H9 (cell line): ENCODE measurements around the gene NPTN. TPM values are rescaled to one million over a fixed set of nuclear protein-coding genes. Genes with fewer than 3 reads are reported as not detected.

Experiments
- DNase-seq: peaks from one replicate; pipeline ENCODE4 v3.0.0-alpha.2; 2017
- H2AFZ ChIP-seq: one replicate; pipeline ENCODE4 v1.6.1; 2013; ENCODE audit warnings: mild to moderate bottlenecking, low read length, control low read depth, moderate library complexity
- H2AK5ac ChIP-seq: 2 replicates; pipeline ENCODE4 v1.6.1; 2013; ENCODE audit warnings: low read length, control low read depth, mixed read lengths; ENCODE audit not compliant: insufficient read length
- H2BK120ac ChIP-seq: one replicate; pipeline ENCODE4 v1.6.1; 2013; ENCODE audit warnings: low read depth, mild to moderate bottlenecking, low read length, control low read depth, inconsistent platforms; ENCODE audit not compliant: poor library complexity, severe bottlenecking
- H2BK12ac ChIP-seq: 2 replicates; pipeline ENCODE4 v1.6.1; 2013; ENCODE audit warnings: low read length, control low read depth, mixed read lengths, low read depth; ENCODE audit not compliant: insufficient read length
- H2BK15ac ChIP-seq: 2 replicates; pipeline ENCODE4 v1.6.1; 2013; ENCODE audit warnings: low read depth, low read length, control low read depth
- H2BK20ac ChIP-seq: one replicate; pipeline ENCODE4 v1.6.1; 2013; ENCODE audit warnings: low read depth, mild to moderate bottlenecking, low read length, control low read depth, inconsistent platforms; ENCODE audit not compliant: poor library complexity, severe bottlenecking
- H2BK5ac ChIP-seq: 2 replicates; pipeline ENCODE4 v1.6.1; 2013; ENCODE audit warnings: low read length, control low read depth, mixed read lengths; ENCODE audit not compliant: insufficient read length
- H3K14ac ChIP-seq: 2 replicates; pipeline ENCODE4 v1.6.1; 2013; ENCODE audit warnings: low read length, control low read depth; ENCODE audit not compliant: insufficient read depth
- H3K18ac ChIP-seq: 2 replicates; pipeline ENCODE4 v1.6.1; 2013; ENCODE audit warnings: low read depth, mild to moderate bottlenecking, mixed read lengths, low read length, control low read depth; ENCODE audit not compliant: insufficient read length
- H3K23ac ChIP-seq: 2 replicates; pipeline ENCODE4 v1.6.1; 2013; ENCODE audit warnings: low read length, control low read depth, mixed read lengths, low read depth; ENCODE audit not compliant: insufficient read length
- H3K23me2 ChIP-seq: 2 replicates; pipeline ENCODE4 v1.6.1; 2013; ENCODE audit warnings: low read depth, mild to moderate bottlenecking, mixed read lengths, low read length, control low read depth; ENCODE audit not compliant: insufficient read length, poor library complexity, severe bottlenecking
- H3K27ac ChIP-seq: 2 replicates; pipeline ENCODE4 v1.5.1; 2013; ENCODE audit warnings: low read length, control low read depth, mixed read lengths, low read depth; ENCODE audit not compliant: insufficient read length
- H3K27me3 ChIP-seq: 2 replicates; pipeline ENCODE4 v1.6.1; 2013; ENCODE audit warnings: low read length, control low read depth, inconsistent platforms; ENCODE audit not compliant: insufficient read depth
- H3K4ac ChIP-seq: 2 replicates; pipeline ENCODE4 v1.6.1; 2013; ENCODE audit warnings: low read depth, mild to moderate bottlenecking, control low read depth, inconsistent platforms, low read length, moderate library complexity
- H3K4me1 ChIP-seq: 2 replicates; pipeline ENCODE4 v1.6.1; 2013; ENCODE audit warnings: low read length, control low read depth, inconsistent platforms; ENCODE audit not compliant: insufficient read depth
- H3K4me2 ChIP-seq: 2 replicates; pipeline ENCODE4 v1.6.1; 2013; ENCODE audit warnings: low read length, control low read depth, mixed read lengths; ENCODE audit not compliant: insufficient read length, insufficient read depth
- H3K56ac ChIP-seq: 2 replicates; pipeline ENCODE4 v1.6.1; 2013; ENCODE audit warnings: low read depth, mild to moderate bottlenecking, mixed read lengths, low read length, control low read depth; ENCODE audit not compliant: insufficient read length
- H3K79me1 ChIP-seq: 2 replicates; pipeline ENCODE4 v1.6.1; 2013; ENCODE audit warnings: low read depth, mild to moderate bottlenecking, moderate library complexity, low read length, control low read depth, inconsistent platforms; ENCODE audit not compliant: insufficient read depth, poor library complexity, severe bottlenecking
- H3K79me2 ChIP-seq: 2 replicates; pipeline ENCODE4 v1.6.1; 2013; ENCODE audit warnings: low read length, control low read depth, inconsistent platforms; ENCODE audit not compliant: insufficient read depth
- H3K9ac ChIP-seq: 2 replicates; pipeline ENCODE4 v1.6.1; 2013; ENCODE audit warnings: low read length, control low read depth, mixed read lengths; ENCODE audit not compliant: insufficient read length; ENCODE audit errors: extremely low read depth
- H3K9me3 ChIP-seq: one replicate; pipeline ENCODE4 v1.6.1; 2013; ENCODE audit warnings: low read depth, low read length, inconsistent platforms; ENCODE audit not compliant: control insufficient read depth
- H3T11ph ChIP-seq: one replicate; pipeline ENCODE4 v1.6.1; 2013; ENCODE audit warnings: mild to moderate bottlenecking, low read length, control low read depth, inconsistent platforms
- H4K20me1 ChIP-seq: one replicate; pipeline ENCODE4 v1.6.1; 2013; ENCODE audit not compliant: control insufficient read depth, insufficient read length, insufficient read depth
- H4K5ac ChIP-seq: 2 replicates; pipeline ENCODE4 v1.6.1; 2013; ENCODE audit warnings: low read depth, mild to moderate bottlenecking, mixed read lengths, low read length, control low read depth; ENCODE audit not compliant: insufficient read length
- H4K8ac ChIP-seq: replicated peaks from 2 replicates; pipeline ENCODE4 v1.6.1; 2013; ENCODE audit warnings: low read length, control low read depth, mixed read lengths, low read depth; ENCODE audit not compliant: insufficient read length
- H4K91ac ChIP-seq: 2 replicates; pipeline ENCODE4 v1.6.1; 2013; ENCODE audit warnings: low read depth, mild to moderate bottlenecking, moderate library complexity, mixed read lengths, low read length, control low read depth; ENCODE audit not compliant: insufficient read length
- H3K27ac Mint-ChIP-seq, 3 experiments: 2 replicates in 2 of 3; 3 replicates in 1 of 3; pipeline ENCODE4 v1.8.0; 2020 to 2021; ENCODE audit warnings: mixed read lengths in 3 of 3, mild to moderate bottlenecking in 1 of 3, moderate library complexity in 1 of 3
- H3K27me3 Mint-ChIP-seq: 2 replicates; pipeline ENCODE4 v1.8.0; 2021; ENCODE audit warnings: low read depth, mild to moderate bottlenecking, moderate library complexity, mixed read lengths
- H3K36me3 Mint-ChIP-seq, 3 experiments: 2 replicates in 2 of 3; 3 replicates in 1 of 3; pipeline ENCODE4 v1.8.0; 2020 to 2021; ENCODE audit warnings: low read depth in 3 of 3, mixed read lengths in 3 of 3; ENCODE audit not compliant: insufficient read depth in 1 of 3
- H3K4me1 Mint-ChIP-seq, 2 experiments: 2 replicates each; pipeline ENCODE4 v1.8.0; 2020; ENCODE audit warnings: mixed read lengths in 2 of 2
- H3K4me3 Mint-ChIP-seq, 2 experiments: 2 replicates in 1 of 2; 3 replicates in 1 of 2; pipeline ENCODE4 v1.8.0; 2020 to 2021; ENCODE audit warnings: mild to moderate bottlenecking in 2 of 2, mixed read lengths in 2 of 2, moderate library complexity in 1 of 2
- H3K9me3 Mint-ChIP-seq, 2 experiments: 2 replicates in 1 of 2; 3 replicates in 1 of 2; pipeline ENCODE4 v1.8.0; 2020; ENCODE audit warnings: mild to moderate bottlenecking in 2 of 2, mixed read lengths in 2 of 2, moderate library complexity in 1 of 2
- CTCF ChIP-seq: fragments of 200-600 bp; sonication (generic); conservative IDR thresholded peaks from 3 replicates; pipeline ENCODE4 v1.8.0; 2021; ENCODE audit warnings: antibody characterized with exemption, mild to moderate bottlenecking
- WGBS: extraction: QIAGEN DNeasy Blood & Tissue Kit; methylation state at CpG from one replicate; pipeline ENCODE4 v1.1.7; 2013; ENCODE audit warnings: missing lambda C conversion rate, low lambda C conversion rate, mixed read lengths; ENCODE audit not compliant: insufficient read length; ENCODE audit errors: extremely low coverage; 5-methylcytosine and 5-hydroxymethylcytosine counted together
- total RNA-seq: library from RNA; stranded (reverse); gene quantifications from 2 replicates; pipeline ENCODE4 v1.2.1, GENCODE V29; 2021

NPTN gene
- total RNA-seq, 1 experiment from 2014 or later: 89.1 TPM

- no peak for TF ChIP-seq CTCF
- no peaks in the 10 kb centered on the region for H3K36me3 Mint-ChIP-seq
- no peaks in the 10 kb centered on the region for H3K9me3 Mint-ChIP-seq
- Histone ChIP-seq H2BK120ac (no peak overlapping the region), H2AK5ac (no peak overlapping the region), H2BK5ac (no peak overlapping the region), H4K5ac (no peak overlapping the region), H4K91ac (no peak overlapping the region), H3K79me1 (no peaks in the 10 kb centered on the region), H2BK12ac (no peak overlapping the region), H3K9ac (no peak overlapping the region), H2BK20ac (no peak overlapping the region), H2AFZ (no peak overlapping the region), H3K9me3 (no peaks in the 10 kb centered on the region), H3K23me2 (no peaks in the 10 kb centered on the region), H3K4me2 (no peak overlapping the region), H3K56ac (no peak overlapping the region), H3K4ac (no peak overlapping the region), H3T11ph (no peak overlapping the region), H4K20me1 (no peaks in the 10 kb centered on the region), H3K4me1 (no peaks in the 10 kb centered on the region), H3K18ac (no peak overlapping the region), H3K14ac (no peak overlapping the region), H3K27ac (no peak overlapping the region), H3K79me2 (no peaks in the 10 kb centered on the region), H3K23ac (no peak overlapping the region), H3K27me3 (no peaks in the 10 kb centered on the region), H2BK15ac (no peak overlapping the region), H4K8ac (no peak overlapping the region)
- WGBS: no CpG with 5 or more reads among the region's 1 CpG
- H3K27me3 Mint-ChIP-seq: peaks cover 3% of the 10 kb centered on the region
- H3K4me1 Mint-ChIP-seq: peaks cover 3 to 5% of the 10 kb centered on the region in 2 experiments
- no peak overlapping the region for H3K27ac Mint-ChIP-seq
- H3K4me3 Mint-ChIP-seq: no peak overlapping the region
- no peak for DNase-seq
Observed at GRCh38 chr15:73674587-73674986, 41.4 kb upstream of the NPTN start.
